Motor neuron (in vitro differentiated cells): Measurements from ENCODE around the gene CFH. TPM values are rescaled to one million over a fixed set of nuclear protein-coding genes. Genes with fewer than 3 reads are reported as not detected.

ENCODE experiments used
- ATAC-seq, 8 experiments: fragments of 200-7000 bp; cut with Tn5 transposase; replicated peaks in 6 of 8; 2 replicates each; pipeline ENCODE4 v1.8.0; 2021; ENCODE audit warnings: mild to moderate bottlenecking in 8 of 8, moderate library complexity in 8 of 8
- H3K27ac ChIP-seq, 2 donors: fragments of 250-450 bp; sonication (Bioruptor Pico); 2 replicates each; pipeline ENCODE4 v1.9.0; 2021; ENCODE audit warnings: antibody characterized with exemption in 2 of 2, mild to moderate bottlenecking in 2 of 2, moderate library complexity in 1 of 2
- H3K4me1 ChIP-seq, 2 donors: fragments of 250-450 bp; sonication (Bioruptor Pico); replicated peaks in 1 of 2; 2 replicates each; pipeline ENCODE4 v1.6.1; 2021; ENCODE audit warnings: antibody characterized with exemption in 2 of 2, mild to moderate bottlenecking in 2 of 2, moderate library complexity in 1 of 2
- H3K4me3 ChIP-seq, 5 donors: fragments of 250-450 bp; sonication (Bioruptor Pico); 2 replicates each; pipeline ENCODE4 v1.9.0; 2021; ENCODE audit warnings: antibody characterized with exemption in 5 of 5, mild to moderate bottlenecking in 5 of 5, moderate library complexity in 4 of 5
- WGBS, 10 experiments: fragments of 450-650 bp; shearing (Covaris generic); methylation state at CpG; one replicate each; pipeline ENCODE4 v1.0.0; 2022; 5-methylcytosine and 5-hydroxymethylcytosine counted together
- in situ Hi-C, 9 experiments: fragments of 400-800 bp; cut with MboI; loops; one replicate each; pipeline ENCODE4 v1.15.0; 2021; ENCODE audit warnings: low sequenced_read_pairs in 9 of 9, low pct_unique_long_range_greater_than_20kb in 2 of 9; ENCODE audit not compliant: unreplicated experiment in 9 of 9
- total RNA-seq, 8 experiments: library from RNA; unstranded; fragments of 300-600 nt; gene quantifications; 2 replicates each; pipeline versions ENCODE4 v1.2.3 to v1.2.4, GENCODE V29; 2022

CFH gene
- total RNA-seq, 8 experiments from 2014 or later = 0.09 to 174 (median 53.1) TPM; not detected in 2

DNA sequence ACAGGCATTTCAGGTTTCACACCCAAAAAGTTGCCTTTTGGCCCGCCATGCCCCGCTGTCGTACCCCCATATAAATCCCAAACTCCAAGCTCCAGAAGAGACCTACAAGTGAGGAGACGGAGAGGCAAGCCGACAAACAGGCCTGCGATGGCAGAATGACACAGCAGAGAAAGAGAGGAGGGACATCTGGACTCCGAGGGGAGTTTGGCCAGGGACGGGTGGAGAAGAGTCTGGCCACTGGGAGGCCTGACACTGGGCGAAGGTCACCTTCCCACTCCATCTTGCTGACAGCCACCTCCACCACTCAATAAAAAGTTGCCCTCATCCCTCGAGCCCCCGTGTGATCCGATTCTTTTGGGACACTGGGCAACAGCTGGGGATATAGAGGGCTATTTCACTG is 1.9 kb upstream of the CFH start:
- in situ Hi-C loops = loop anchor here in 6 of 9 experiments (25.0 kb wide), 3 partner anchors 313 to 513 kb away; no protein-coding TSS in a partner anchor
- no peak overlapping the region for H3K27ac ChIP-seq
- no peak overlapping the region for H3K4me3 ChIP-seq
- no peaks in the 10 kb centered on the region for H3K4me1 ChIP-seq
- ATAC-seq = no peak
- 80 to 100% (median 91%) methylated on average over 1 to 9 of the region's 12 CpGs; no CpG with 5 or more reads in 4 of the 10 experiments for WGBS, 10 experiments

DNA sequence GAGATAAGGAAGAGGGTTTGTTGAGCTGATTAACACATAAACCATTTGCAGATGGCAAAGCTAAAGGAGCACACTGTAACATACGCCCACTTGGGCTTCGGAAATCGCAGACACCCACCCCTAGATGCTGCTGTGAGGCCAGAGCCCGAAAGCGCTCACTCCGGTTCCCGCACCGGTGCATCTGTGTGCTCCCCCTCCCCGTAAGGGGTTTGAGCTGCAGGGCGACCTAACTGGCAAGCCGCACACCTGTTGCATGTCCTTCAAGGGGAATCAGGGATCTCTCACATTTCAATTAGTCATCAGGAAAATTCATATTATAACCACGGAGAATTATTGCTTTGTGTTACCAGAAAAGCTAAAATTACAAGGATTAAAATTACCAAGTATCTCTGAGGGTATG is 1.4 kb upstream of the CFH start:
- Histone ChIP-seq H3K4me3 (no peak overlapping the region), H3K27ac (no peak overlapping the region), H3K4me1 (no peaks in the 10 kb centered on the region)
- ATAC-seq = no peak
- WGBS, 10 experiments = 40 to 100% (median 92%) methylated on average over 1 to 12 of the region's 12 CpGs; no CpG with 5 or more reads in 1 of the 10 experiments
- in situ Hi-C loops = loop anchor here in 6 of 9 experiments (25.0 kb wide), 3 partner anchors 313 to 513 kb away; no protein-coding TSS in a partner anchor

DNA sequence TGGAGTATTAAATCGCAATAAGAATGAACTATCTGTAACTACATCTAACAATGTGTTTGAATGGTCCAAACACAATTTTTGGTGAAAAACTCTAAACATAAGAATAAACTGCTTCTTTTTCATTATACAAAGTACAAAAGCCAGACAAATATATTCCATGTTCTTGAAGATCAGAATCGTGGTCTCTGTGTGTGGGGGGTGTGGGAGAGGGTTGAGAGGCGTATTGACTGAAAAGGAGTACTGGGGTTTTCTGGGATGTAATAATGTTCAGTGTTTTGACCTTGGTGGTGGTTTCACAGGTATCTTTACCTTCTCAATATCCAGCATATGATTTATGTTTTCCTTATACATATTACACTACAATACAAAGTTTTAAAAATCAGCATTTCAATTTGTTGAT is 764 bp upstream of the CFH start:
- no peak for ATAC-seq
- H3K4me3 ChIP-seq = no peak overlapping the region
- no peak overlapping the region for H3K27ac ChIP-seq
- in situ Hi-C loops = loop anchor here in 6 of 9 experiments (25.0 kb wide), 3 partner anchors 314 to 514 kb away; no protein-coding TSS in a partner anchor
- no peaks in the 10 kb centered on the region for H3K4me1 ChIP-seq
- WGBS, 10 experiments = 51 to 100% (median 91%) methylated on average over 1 to 3 of the region's 3 CpGs; no CpG with 5 or more reads in 1 of the 10 experiments

DNA sequence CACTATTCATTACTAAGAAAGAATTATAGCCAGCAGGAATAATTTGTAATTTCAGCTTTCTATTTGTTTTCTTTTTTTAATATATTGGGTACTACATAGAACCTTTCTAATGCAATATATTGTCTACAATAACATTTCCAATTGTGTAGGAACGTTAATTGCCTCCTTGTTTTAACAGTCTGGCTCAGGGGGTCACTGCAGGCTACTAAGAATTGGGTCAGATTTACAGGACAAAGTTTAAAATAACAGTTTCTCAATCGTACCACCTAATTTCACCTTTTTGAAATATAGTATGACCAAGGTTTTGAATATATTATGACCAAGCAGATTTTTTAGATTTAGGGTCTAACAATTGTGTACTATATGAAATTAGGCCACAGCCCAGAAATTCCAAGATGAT is 2.4 kb downstream of the CFH start:
- Histone ChIP-seq H3K27ac (no peak overlapping the region), H3K4me1 (no peaks in the 10 kb centered on the region), H3K4me3 (no peak overlapping the region)
- no peak for ATAC-seq
- 0 to 90% (median 71%) methylated on average over 1 to 2 of the region's 2 CpGs for WGBS, 10 experiments
- in situ Hi-C loops = loop anchor here in 6 of 9 experiments (25.0 kb wide), 3 partner anchors 317 to 517 kb away; no protein-coding TSS in a partner anchor

DNA sequence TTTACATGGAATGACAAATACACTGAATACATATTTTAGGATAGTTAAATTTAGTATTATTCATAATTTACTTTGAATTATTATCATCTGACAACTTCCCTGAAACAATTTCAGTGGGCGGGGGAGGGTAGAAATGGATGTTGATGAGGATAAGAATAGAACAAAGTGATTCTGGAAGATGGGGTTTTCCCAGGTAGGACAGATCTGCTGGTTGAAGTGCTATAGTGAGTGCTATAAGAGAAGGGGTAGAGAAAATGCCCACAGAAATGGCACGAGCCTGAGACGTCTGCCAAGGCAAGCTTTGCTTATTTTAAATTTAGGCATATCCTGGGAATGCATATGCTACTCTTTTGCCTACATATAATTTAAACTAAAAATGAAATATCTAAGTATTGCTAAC is 3.2 kb downstream of the CFH start:
- WGBS, 10 experiments = 55 to 100% (median 93%) methylated on average over 1 to 3 of the region's 3 CpGs; no CpG with 5 or more reads in 2 of the 10 experiments
- in situ Hi-C loops = loop anchor here in 6 of 9 experiments (25.0 kb wide), 3 partner anchors 318 to 518 kb away; no protein-coding TSS in a partner anchor
- no peak overlapping the region for H3K27ac ChIP-seq
- H3K4me3 ChIP-seq = no peak overlapping the region
- no peaks in the 10 kb centered on the region for H3K4me1 ChIP-seq
- no peak for ATAC-seq

DNA sequence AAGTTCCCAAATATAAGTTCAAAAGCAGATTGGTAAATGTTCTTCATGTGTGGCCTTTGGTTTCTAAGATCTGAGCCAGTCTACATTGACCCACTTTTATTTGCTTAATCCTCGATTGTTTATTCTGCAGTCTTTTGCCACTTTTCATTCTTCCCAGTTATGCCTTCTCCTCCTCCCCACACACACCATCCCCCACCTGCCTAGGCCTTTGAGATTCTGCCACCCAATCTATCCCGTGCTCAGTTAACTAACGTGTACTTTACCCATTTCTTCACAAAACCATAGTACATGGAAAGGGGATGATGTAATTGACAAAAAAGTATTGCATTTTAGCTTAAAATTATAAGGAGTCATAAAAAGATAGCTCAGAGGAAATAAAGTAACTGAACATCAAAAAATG is 3.7 kb downstream of the CFH start:
- Histone ChIP-seq H3K4me3 (no peak overlapping the region), H3K27ac (no peak overlapping the region), H3K4me1 (no peaks in the 10 kb centered on the region)
- WGBS, 10 experiments = 62 to 100% (median 84%) methylated on average over 1 to 3 of the region's 3 CpGs
- in situ Hi-C loops = loop anchor here in 6 of 9 experiments (25.0 kb wide), 3 partner anchors 318 to 518 kb away; no protein-coding TSS in a partner anchor
- ATAC-seq = no peak

DNA sequence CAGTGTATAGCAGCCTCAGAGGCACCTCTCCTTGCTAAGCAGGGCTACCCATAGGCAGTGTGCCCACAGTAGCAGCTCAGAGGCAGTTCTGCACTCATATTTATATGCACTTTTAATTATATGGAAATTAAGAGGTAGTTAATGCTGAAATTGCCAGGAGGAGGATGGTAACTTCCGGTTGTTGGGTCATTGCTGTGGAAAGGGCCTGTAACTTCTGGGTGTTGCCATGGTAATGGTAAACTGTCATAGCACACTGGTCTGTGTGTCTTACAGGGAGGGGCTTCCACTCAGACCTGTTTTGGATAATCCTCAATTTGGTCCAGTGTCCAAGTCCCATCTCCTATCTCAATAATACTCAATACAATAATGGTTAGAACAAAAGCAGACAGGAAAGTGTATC is 7.6 kb downstream of the CFH start:
- Histone ChIP-seq H3K4me1 (no peaks in the 10 kb centered on the region), H3K27ac (no peak overlapping the region), H3K4me3 (no peak overlapping the region)
- 57 to 100% (median 90%) methylated on average over 1 of the region's 1 CpG; no CpG with 5 or more reads in 4 of the 10 experiments for WGBS, 10 experiments
- ATAC-seq = peak in 3 of 8 experiments; percentile 36 to 65 (median 59)
- in situ Hi-C loops = loop anchor here in 6 of 9 experiments (25.0 kb wide), 3 partner anchors 322 to 522 kb away; no protein-coding TSS in a partner anchor

DNA sequence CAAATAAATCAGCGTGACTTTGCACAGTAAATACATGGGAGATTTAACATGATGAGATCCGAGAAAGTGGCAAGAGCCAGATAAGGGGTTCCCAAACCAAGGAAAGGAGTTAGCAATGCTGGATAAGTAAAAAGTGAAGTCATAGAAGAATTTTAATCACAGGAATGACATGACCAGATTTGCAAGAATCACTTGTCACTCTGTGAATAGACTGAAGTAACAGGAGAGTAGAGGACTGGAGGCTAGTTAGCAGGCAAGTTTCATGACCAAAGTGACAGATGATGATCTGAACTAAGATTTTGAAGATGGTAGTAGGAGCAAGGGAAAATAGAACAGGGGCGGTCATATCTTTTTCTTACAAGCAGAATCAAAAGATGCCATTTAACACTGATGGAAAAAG is 8.4 kb downstream of the CFH start:
- 51 to 100% (median 91%) methylated on average over 2 to 3 of the region's 3 CpGs for WGBS, 10 experiments
- H3K27ac ChIP-seq = no peak overlapping the region
- in situ Hi-C loops = loop anchor here in 7 of 9 experiments (10.0 to 25.0 kb wide), 5 partner anchors 323 to 523 kb away; no protein-coding TSS in a partner anchor
- no peak for ATAC-seq
- H3K4me1 ChIP-seq = no peaks in the 10 kb centered on the region
- H3K4me3 ChIP-seq = no peak overlapping the region

DNA sequence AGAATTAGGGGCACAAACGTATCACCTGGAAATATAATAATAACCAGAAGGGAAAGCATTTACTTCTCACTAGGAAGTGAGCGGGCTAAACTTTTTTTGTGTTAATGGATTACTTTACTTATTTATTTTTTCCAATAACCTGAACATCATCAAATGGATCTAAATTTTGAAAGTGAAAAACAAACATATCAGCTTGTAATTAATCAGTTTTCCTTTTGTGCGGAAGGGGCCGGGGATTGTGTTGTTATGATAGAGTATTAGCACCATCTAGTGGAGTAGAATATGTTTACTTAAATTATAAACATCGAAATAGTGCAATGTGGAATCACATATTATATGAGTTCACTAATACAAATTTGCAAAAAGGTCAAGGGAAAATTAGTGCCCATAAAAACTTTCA is 9.0 kb downstream of the CFH start:
- no peak overlapping the region for H3K27ac ChIP-seq
- WGBS, 10 experiments = 0 to 41% (median 27%) methylated on average over 2 to 5 of the region's 5 CpGs
- ATAC-seq = peak in 5 of 8 experiments; percentile 31 to 68 (median 49)
- H3K4me3 ChIP-seq = no peak overlapping the region
- in situ Hi-C loops = loop anchor here in 7 of 9 experiments (10.0 to 25.0 kb wide), 5 partner anchors 324 to 524 kb away; no protein-coding TSS in a partner anchor
- no peaks in the 10 kb centered on the region for H3K4me1 ChIP-seq

DNA sequence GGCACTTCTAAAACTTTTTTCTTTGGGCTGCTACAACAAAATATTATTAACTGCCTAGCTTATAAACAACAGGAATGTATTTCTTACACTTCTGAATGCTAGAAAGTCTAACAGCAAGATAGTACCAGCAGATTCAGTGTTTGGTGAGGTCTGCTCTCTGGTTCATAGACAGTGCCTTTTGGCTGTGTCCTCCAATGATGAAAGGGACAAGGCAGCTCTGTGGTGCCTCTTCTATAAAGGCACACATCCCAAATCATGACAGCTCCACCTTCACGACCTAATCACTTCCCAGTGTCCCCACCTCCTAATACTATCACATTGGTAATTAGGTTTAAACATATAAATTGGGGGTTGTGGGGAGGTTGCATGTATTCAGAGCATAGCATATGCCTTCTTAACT is 9.5 kb downstream of the CFH start:
- no peak overlapping the region for H3K27ac ChIP-seq
- no peak for ATAC-seq
- 0% methylated on average over 1 of the region's 1 CpG; no CpG with 5 or more reads in 4 of the 10 experiments for WGBS, 10 experiments
- in situ Hi-C loops = loop anchor here in 7 of 9 experiments (10.0 to 25.0 kb wide), 5 partner anchors 324 to 524 kb away; no protein-coding TSS in a partner anchor
- H3K4me1 ChIP-seq = no peaks in the 10 kb centered on the region
- H3K4me3 ChIP-seq = no peak overlapping the region

DNA sequence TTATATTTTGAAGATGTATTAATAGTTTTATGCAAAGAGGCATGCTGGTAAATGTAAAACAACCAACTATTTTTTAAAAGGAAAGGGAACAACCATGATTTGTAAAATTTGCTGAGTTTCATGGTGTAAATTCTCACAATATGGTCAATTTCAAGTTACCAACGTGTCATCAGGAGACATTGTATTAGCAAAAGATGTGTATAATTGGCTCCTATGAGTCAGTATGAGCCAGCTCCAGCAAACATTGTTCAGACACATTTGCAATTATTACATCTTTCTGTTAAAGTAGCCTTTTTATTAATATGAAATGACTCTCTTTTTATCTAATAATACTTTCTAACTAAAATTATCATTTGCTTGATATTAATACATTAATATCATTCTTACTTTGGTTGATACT is 15.3 kb downstream of the CFH start:
- no peak for ATAC-seq

DNA sequence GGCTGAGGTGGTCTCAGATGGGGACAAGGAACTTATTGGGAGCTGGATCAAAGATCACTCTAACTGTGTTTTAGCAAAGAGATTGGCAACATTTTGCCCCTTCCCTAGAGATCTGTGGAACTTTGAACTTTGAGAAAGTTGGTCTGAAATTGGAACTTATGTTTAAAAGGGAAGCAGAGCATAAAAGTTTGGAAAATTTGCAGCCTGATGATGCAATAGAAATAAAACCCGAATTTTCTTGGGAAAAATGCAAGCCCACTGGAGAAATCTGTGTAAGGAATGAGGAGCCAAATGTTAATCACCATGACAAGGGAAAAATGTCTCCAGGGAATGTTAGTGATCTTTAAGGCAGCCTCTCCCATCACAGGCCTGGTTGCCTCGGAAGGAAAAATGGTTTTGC is 17.2 kb downstream of the CFH start:
- in situ Hi-C loops = loop anchor here in 7 of 9 experiments (10.0 to 25.0 kb wide), 5 partner anchors 332 to 532 kb away; no protein-coding TSS in a partner anchor
- H3K4me3 ChIP-seq = no peak overlapping the region
- no peaks in the 10 kb centered on the region for H3K4me1 ChIP-seq
- no peak for ATAC-seq
- no peak overlapping the region for H3K27ac ChIP-seq
- WGBS, 10 experiments = 17 to 80% (median 63%) methylated on average over 1 to 2 of the region's 2 CpGs; no CpG with 5 or more reads in 4 of the 10 experiments

More for the DNA sequence above, 15.3 kb downstream of the CFH start:
- in situ Hi-C loops = loop anchor here in 7 of 9 experiments (10.0 to 25.0 kb wide), 5 partner anchors 330 to 530 kb away; no protein-coding TSS in a partner anchor
- Histone ChIP-seq H3K27ac (no peak overlapping the region), H3K4me1 (no peaks in the 10 kb centered on the region), H3K4me3 (no peak overlapping the region)
- 0 to 100% (median 57%) methylated on average over 1 of the region's 1 CpG; no CpG with 5 or more reads in 1 of the 10 experiments for WGBS, 10 experiments

DNA sequence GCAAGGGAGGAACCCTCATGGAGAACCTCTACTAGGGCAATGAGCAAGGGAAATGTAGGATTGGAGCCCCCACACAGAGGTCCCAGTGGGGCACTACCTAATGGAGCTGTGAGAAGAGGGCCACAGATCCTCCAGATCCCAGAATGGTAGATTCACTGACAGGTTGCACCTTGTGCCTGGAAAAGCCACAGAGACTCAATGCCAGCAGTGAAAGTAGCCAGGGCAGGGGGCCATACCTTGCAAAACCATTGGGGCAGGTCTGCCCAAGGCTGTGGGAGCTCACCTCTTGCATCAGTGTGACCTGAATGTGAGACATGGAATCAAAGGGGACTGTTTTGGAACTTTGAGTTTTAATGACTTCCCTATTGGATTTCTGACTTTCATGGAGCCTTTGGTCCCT is 17.9 kb downstream of the CFH start:
- Histone ChIP-seq H3K4me3 (no peak overlapping the region), H3K27ac (no peak overlapping the region), H3K4me1 (no peaks in the 10 kb centered on the region)
- in situ Hi-C loops = loop anchor here in 7 of 9 experiments (10.0 to 25.0 kb wide), 5 partner anchors 332 to 532 kb away; no protein-coding TSS in a partner anchor
- no peak for ATAC-seq
